GM23248 (cell line): ENCODE data around the gene TMEM25. TPM values are rescaled to one million over a fixed set of nuclear protein-coding genes. Genes with fewer than 3 reads are reported as not detected.
"Not testable (repeated sequence)": the region's sequence is repeated elsewhere in the genome, so short reads cannot be mapped to it uniquely, and the experiment has no call there.

Experiments
- DNase-seq: peaks from one replicate; pipeline ENCODE4 v3.0.0-alpha.2; 2015
- H2AFZ ChIP-seq: fragments of 200-600 bp; sonication (generic); 2 replicates; pipeline ENCODE4 v1.6.1; 2016; ENCODE audit warnings: antibody characterized with exemption
- H3F3A ChIP-seq: fragments of 200-600 bp; sonication (generic); 2 replicates; pipeline ENCODE4 v1.6.1; 2016; ENCODE audit warnings: mild to moderate bottlenecking, antibody characterized with exemption, mixed run types; ENCODE audit not compliant: insufficient read depth
- H3K27ac ChIP-seq: fragments of 200-600 bp; sonication (generic); 2 replicates; pipeline ENCODE4 v1.5.1; 2016; ENCODE audit warnings: mild to moderate bottlenecking
- H3K27me3 ChIP-seq: fragments of 200-600 bp; sonication (generic); replicated peaks from 2 replicates; pipeline ENCODE4 v1.6.1; 2016; ENCODE audit warnings: mild to moderate bottlenecking; ENCODE audit not compliant: insufficient read depth
- H3K36me3 ChIP-seq: fragments of 200-600 bp; sonication (generic); 2 replicates; pipeline ENCODE4 v1.6.1; 2016; ENCODE audit warnings: low read depth, mild to moderate bottlenecking
- H3K4me1 ChIP-seq: fragments of 200-600 bp; sonication (generic); 2 replicates; pipeline ENCODE4 v1.6.1; 2016; ENCODE audit warnings: mild to moderate bottlenecking; ENCODE audit not compliant: insufficient read depth
- H3K4me2 ChIP-seq: fragments of 200-600 bp; sonication (generic); one replicate; pipeline ENCODE4 v1.6.1; 2016; ENCODE audit warnings: mild to moderate bottlenecking; ENCODE audit not compliant: unreplicated experiment
- H3K4me3 ChIP-seq: fragments of 200-600 bp; sonication (generic); 2 replicates; pipeline ENCODE4 v1.5.1; 2016; ENCODE audit warnings: mild to moderate bottlenecking
- H3K79me2 ChIP-seq: fragments of 200-600 bp; sonication (generic); 2 replicates; pipeline ENCODE4 v1.6.1; 2016; ENCODE audit warnings: mild to moderate bottlenecking; ENCODE audit not compliant: insufficient read depth
- H3K9ac ChIP-seq: fragments of 200-600 bp; sonication (generic); 2 replicates; pipeline ENCODE4 v1.6.1; 2016; ENCODE audit warnings: mild to moderate bottlenecking
- H3K9me2 ChIP-seq: fragments of 200-600 bp; sonication (generic); 2 replicates; pipeline ENCODE4 v1.6.1; 2016; ENCODE audit warnings: mixed run types, mild to moderate bottlenecking, moderate library complexity; ENCODE audit not compliant: insufficient read depth
- H3K9me3 ChIP-seq: fragments of 200-600 bp; sonication (generic); one replicate; pipeline ENCODE4 v1.6.1; 2017; ENCODE audit warnings: low read depth
- H4K20me1 ChIP-seq: fragments of 200-600 bp; sonication (generic); 2 replicates; pipeline ENCODE4 v1.6.0; 2016; ENCODE audit not compliant: insufficient read depth
- EZH2 ChIP-seq: fragments of 200-600 bp; sonication (generic); IDR thresholded peaks from 2 replicates; pipeline ENCODE4 v1.6.1; 2018; ENCODE audit warnings: antibody characterized with exemption, mild to moderate bottlenecking; ENCODE audit not compliant: insufficient read depth, poor library complexity, severe bottlenecking
- EZH2phosphoT487 ChIP-seq: fragments of 200-600 bp; sonication (generic); IDR thresholded peaks from 2 replicates; pipeline ENCODE4 v1.6.1; 2018; ENCODE audit warnings: antibody characterized with exemption, moderate library complexity, mild to moderate bottlenecking, low read depth; ENCODE audit not compliant: insufficient read depth
- WGBS, 2 experiments: methylation state at CpG; one replicate each; pipeline ENCODE4 v1.1.6; 2015 to 2017; ENCODE audit warnings: low lambda C conversion rate in 2 of 2, low coverage in 1 of 2; ENCODE audit errors: missing lambda C conversion rate in 2 of 2; 5-methylcytosine and 5-hydroxymethylcytosine counted together
- in situ Hi-C: fragments of 300-500 bp; cut with MboI; formaldehyde crosslinking; loops from 2 replicates; pipeline ENCODE4 v1.15.0; 2020
- polyA plus RNA-seq: library from polyadenylated mRNA; unstranded; fragments of >200 nt; fragmentation: Nextera tagmentation; extraction: Ambion mirVana; gene quantifications from 2 replicates; pipeline ENCODE4 v1.2.1, GENCODE V29; 2016
- total RNA-seq: library from RNA; depleted of rRNA; stranded (reverse); fragments of >200 nt; shearing (Covaris generic); gene quantifications from 2 replicates; pipeline ENCODE4 v1.2.3, GENCODE V29; 2014; rRNA removed

Gene TMEM25
- total and polyA plus RNA-seq, 2 experiments from 2014 or later, result 7.1 to 10.6 TPM

DNA sequence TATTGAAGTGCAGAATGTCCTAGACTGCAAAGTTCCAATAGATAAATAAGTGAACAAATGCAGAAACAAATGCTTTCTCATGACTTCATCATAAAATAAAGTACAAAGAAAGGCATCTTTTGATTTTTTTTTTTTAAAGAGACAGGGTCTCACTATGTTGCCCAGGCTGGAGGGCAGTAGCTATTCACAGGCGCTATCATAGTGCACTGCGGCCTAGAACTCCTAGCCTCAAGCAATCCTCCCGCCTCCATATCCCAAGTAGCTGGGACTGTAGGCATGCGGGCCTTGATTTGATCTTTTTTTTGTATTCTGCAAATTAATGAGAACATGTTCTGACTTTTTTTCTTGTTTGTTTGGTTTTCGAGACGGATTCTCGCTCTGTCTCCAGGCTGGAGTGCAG lies 43.6 kb downstream of the TMEM25 start:
- H3F3A ChIP-seq, result peaks cover 43% of the 10 kb centered on the region

DNA sequence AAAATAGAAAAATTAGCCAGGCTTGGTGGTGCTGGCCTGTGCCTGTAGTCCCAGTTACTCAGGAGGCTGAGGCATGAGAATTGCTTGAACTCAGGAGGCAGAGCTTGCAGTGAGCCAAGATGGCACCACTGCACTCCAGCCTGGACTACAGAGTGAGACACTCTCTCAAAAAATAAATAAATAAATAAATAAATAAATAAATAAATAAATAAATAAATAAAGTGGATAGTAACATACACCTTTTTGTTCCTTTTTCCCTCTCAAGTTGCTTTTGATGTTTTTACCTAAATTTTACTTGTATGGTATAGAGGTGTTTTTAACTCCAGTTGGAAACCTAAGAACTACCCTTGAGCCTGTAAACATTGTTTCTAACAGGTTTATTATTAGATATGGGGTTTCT lies 47.0 kb downstream of the TMEM25 start:
- H3K27me3 ChIP-seq, H3K9me3 ChIP-seq, H3K4me2 ChIP-seq, DNase-seq, H2AFZ ChIP-seq, H3K9me2 ChIP-seq, H3K4me3 ChIP-seq, in situ Hi-C loops, H3K9ac ChIP-seq: not testable (repeated sequence)
- peaks cover 40% of the 10 kb centered on the region; the same call in 1 of the 2 replicates for H4K20me1 ChIP-seq
- peaks cover 36% of the 10 kb centered on the region for H3F3A ChIP-seq
- peaks cover 18% of the 10 kb centered on the region for H3K36me3 ChIP-seq
- peaks cover 45% of the 10 kb centered on the region for H3K4me1 ChIP-seq
- H3K27ac ChIP-seq, result peak overlapping the region; percentile 53; the same call in 1 of the 2 replicates
- H3K79me2 ChIP-seq, result peaks cover 100% of the 10 kb centered on the region

More for the DNA sequence above, 43.6 kb downstream of the TMEM25 start:
- in situ Hi-C loops, result no loop called here
- Histone ChIP-seq H3K4me3 (peak overlapping the region; percentile 95), H2AFZ (no peak overlapping the region), H3K4me2 (peak overlapping the region; percentile 92), H3K27ac (peak overlapping the region; percentile 100), H4K20me1 (peaks cover 30% of the 10 kb centered on the region; the same call in 1 of the 2 replicates), H3K4me1 (peaks cover 41% of the 10 kb centered on the region), H3K9me3 (no peaks in the 10 kb centered on the region), H3K79me2 (peaks cover 90% of the 10 kb centered on the region), H3K27me3 (no peaks in the 10 kb centered on the region), H3K9ac (peak overlapping the region; percentile 100), H3K36me3 (no peaks in the 10 kb centered on the region), H3K9me2 (no peaks in the 10 kb centered on the region)
- 20 to 21% methylated on average over 6 to 7 of the region's 7 CpGs for WGBS, 2 experiments
- TF ChIP-seq EZH2phosphoT487 (no peak), EZH2 (no peak)
- no peak for DNase-seq

DNA sequence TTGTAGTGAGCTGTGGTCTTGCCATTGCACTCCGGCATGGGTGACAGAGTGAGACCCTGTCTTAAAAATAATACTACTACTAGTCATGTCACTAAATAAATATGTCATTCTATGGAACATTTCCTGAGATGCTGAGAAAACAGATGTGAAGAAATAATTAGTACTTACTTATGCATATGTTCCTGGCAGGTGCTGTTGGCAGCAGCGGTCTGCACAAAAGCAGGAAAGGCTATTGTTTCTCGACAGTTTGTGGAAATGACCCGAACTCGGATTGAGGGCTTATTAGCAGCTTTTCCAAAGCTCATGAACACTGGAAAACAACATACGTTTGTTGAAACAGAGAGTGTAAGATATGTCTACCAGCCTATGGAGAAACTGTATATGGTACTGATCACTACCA lies 50.1 kb downstream of the TMEM25 start:
- Histone ChIP-seq H3K9me2 (no peaks in the 10 kb centered on the region), H3K9me3 (no peaks in the 10 kb centered on the region), H4K20me1 (peaks cover 17% of the 10 kb centered on the region; the same call in 1 of the 2 replicates), H3K36me3 (peaks cover 42% of the 10 kb centered on the region), H3F3A (peaks cover 34% of the 10 kb centered on the region; the same call in 1 of the 2 replicates), H3K4me1 (peaks cover 22% of the 10 kb centered on the region), H3K4me3 (no peak overlapping the region), H3K4me2 (no peak overlapping the region), H3K27ac (no peak overlapping the region), H3K27me3 (no peaks in the 10 kb centered on the region), H3K9ac (no peak overlapping the region), H2AFZ (no peak overlapping the region), H3K79me2 (peaks cover 100% of the 10 kb centered on the region)
- TF ChIP-seq EZH2 (no peak), EZH2phosphoT487 (no peak)
- no peak for DNase-seq
- in situ Hi-C loops, result no loop called here
- 62 to 68% methylated on average over 6 of the region's 6 CpGs for WGBS, 2 experiments

Other genes starting within 250 kb of the TMEM25 start
- not detected in 2 replicates for gene CD3E, start 226.5 kb upstream of the TMEM25 start, total RNA-seq
- not detected in 2 replicates for gene CD3E, start 226.5 kb upstream of the TMEM25 start, polyA plus RNA-seq
- gene CD3D, start 188.5 kb upstream of the TMEM25 start, total RNA-seq, result not detected in 2 replicates
- not detected in 2 replicates for gene CD3D, start 188.5 kb upstream of the TMEM25 start, polyA plus RNA-seq
- gene CD3G, start 186.8 kb upstream of the TMEM25 start, total RNA-seq, result not detected in 2 replicates
- not detected in 2 replicates for gene CD3G, start 186.8 kb upstream of the TMEM25 start, polyA plus RNA-seq
- 48.2 and 50.6 TPM in 2 replicates for gene UBE4A, start 171.6 kb upstream of the TMEM25 start, total RNA-seq
- gene UBE4A, start 171.6 kb upstream of the TMEM25 start, polyA plus RNA-seq, result 25.1 and 25.4 TPM in 2 replicates
- 32.3 and 79.4 TPM in 2 replicates for gene ATP5MG, start 129.6 kb upstream of the TMEM25 start, total RNA-seq
- 414 and 426 TPM in 2 replicates for gene ATP5MG, start 129.6 kb upstream of the TMEM25 start, polyA plus RNA-seq
- 19.1 TPM in 2 replicates for gene KMT2A, start 94.7 kb upstream of the TMEM25 start, total RNA-seq
- gene KMT2A, start 94.7 kb upstream of the TMEM25 start, polyA plus RNA-seq, result 7.6 and 8.1 TPM in 2 replicates
- gene TTC36, start 3.7 kb upstream of the TMEM25 start, total RNA-seq, result 1.1 TPM in 1 of 2 replicates, not detected in the other
- 0.27 and 0.58 TPM in 2 replicates for gene TTC36, start 3.7 kb upstream of the TMEM25 start, polyA plus RNA-seq
- 38.1 and 49.5 TPM in 2 replicates for gene IFT46, start 34.7 kb downstream of the TMEM25 start, total RNA-seq
- 21.7 and 25.9 TPM in 2 replicates for gene IFT46, start 34.7 kb downstream of the TMEM25 start, polyA plus RNA-seq
- gene ARCN1, start 41.2 kb downstream of the TMEM25 start, total RNA-seq, result 187 and 191 TPM in 2 replicates
- 188 and 190 TPM in 2 replicates for gene ARCN1, start 41.2 kb downstream of the TMEM25 start, polyA plus RNA-seq
- gene PHLDB1, start 76.4 kb downstream of the TMEM25 start, total RNA-seq, result 102 and 109 TPM in 2 replicates
- 91.7 and 91.8 TPM in 2 replicates for gene PHLDB1, start 76.4 kb downstream of the TMEM25 start, polyA plus RNA-seq
- gene TREH, start 148.5 kb downstream of the TMEM25 start, total RNA-seq, result not detected in 2 replicates
- gene TREH, start 148.5 kb downstream of the TMEM25 start, polyA plus RNA-seq, result 0.06 and 0.09 TPM in 2 replicates